ENCODE results near the gene IQSEC1.
"Not testable (repeated sequence)": the region's sequence is repeated elsewhere in the genome, so short reads cannot be mapped to it uniquely, and the experiment has no call there.

DNA sequence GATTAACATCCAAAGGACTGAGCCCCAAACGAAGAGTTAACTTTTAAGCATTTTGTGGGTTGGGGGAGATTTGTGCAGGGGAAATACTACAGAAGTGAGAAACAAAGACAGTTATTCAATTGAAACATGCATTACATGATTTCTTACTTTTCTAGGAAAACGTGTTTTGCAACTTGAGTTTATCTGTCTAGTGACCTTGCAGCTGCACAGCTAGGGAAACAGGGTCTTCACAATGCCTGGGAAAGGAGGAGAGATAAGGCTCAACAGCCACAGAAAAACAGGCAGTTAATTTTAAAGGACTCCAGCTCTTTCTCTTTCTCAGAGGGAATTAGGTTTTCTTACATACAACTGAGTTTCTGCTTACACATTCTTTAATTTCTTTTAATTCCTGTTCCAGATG, 194.5 kb downstream of the IQSEC1 start:
- TF ChIP-seq, protein P1, sequence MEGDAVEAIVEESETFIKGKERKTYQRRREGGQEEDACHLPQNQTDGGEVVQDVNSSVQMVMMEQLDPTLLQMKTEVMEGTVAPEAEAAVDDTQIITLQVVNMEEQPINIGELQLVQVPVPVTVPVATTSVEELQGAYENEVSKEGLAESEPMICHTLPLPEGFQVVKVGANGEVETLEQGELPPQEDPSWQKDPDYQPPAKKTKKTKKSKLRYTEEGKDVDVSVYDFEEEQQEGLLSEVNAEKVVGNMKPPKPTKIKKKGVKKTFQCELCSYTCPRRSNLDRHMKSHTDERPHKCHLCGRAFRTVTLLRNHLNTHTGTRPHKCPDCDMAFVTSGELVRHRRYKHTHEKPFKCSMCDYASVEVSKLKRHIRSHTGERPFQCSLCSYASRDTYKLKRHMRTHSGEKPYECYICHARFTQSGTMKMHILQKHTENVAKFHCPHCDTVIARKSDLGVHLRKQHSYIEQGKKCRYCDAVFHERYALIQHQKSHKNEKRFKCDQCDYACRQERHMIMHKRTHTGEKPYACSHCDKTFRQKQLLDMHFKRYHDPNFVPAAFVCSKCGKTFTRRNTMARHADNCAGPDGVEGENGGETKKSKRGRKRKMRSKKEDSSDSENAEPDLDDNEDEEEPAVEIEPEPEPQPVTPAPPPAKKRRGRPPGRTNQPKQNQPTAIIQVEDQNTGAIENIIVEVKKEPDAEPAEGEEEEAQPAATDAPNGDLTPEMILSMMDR (IDR thresholded peaks at IDR 0.05), result not testable (repeated sequence)
- TF ChIP-seq EZH2 (IDR thresholded peaks at IDR 0.05; ENCODE audit: borderline replicate concordance, insufficient read depth, low read depth, low read length, poor library complexity, severe bottlenecking), result not testable (repeated sequence)
